Calu3 (cell line): ENCODE results near the gene APOC3. TPM values are rescaled to one million over a fixed set of nuclear protein-coding genes. Genes with fewer than 3 reads are reported as not detected.

Experiments used
- BruUV-seq: library from RNA; stranded (reverse); fragments of 400-500 nt; replicated peaks from 2 replicates; lab custom pipeline; 2021; lab: Mats Ljungman, UMichigan
- CTCF ChIA-PET: fragments of 300-600 bp; sonication (Branson Sonifier 250); formaldehyde crosslinking; loops from one replicate; lab custom pipeline; 2022; ENCODE audit warnings: antibody characterized with exemption; lab: Charles Lee
- DNase-seq: peaks from one replicate; pipeline ENCODE4 v3.0.0; 2022
- H3K27ac Mint-ChIP-seq: one replicate; pipeline ENCODE4 v1.8.0; 2022; ENCODE audit warnings: mixed read lengths; ENCODE audit not compliant: unreplicated experiment
- H3K27me3 Mint-ChIP-seq: one replicate; pipeline ENCODE4 v1.8.0; 2022; ENCODE audit warnings: mixed read lengths; ENCODE audit not compliant: unreplicated experiment
- H3K36me3 Mint-ChIP-seq: one replicate; pipeline ENCODE4 v1.8.0; 2022; ENCODE audit warnings: mild to moderate bottlenecking, moderate library complexity, mixed read lengths; ENCODE audit not compliant: insufficient read depth, unreplicated experiment
- H3K4me1 Mint-ChIP-seq: one replicate; pipeline ENCODE4 v1.8.0; 2022; ENCODE audit warnings: mild to moderate bottlenecking, low read depth, mixed read lengths; ENCODE audit not compliant: unreplicated experiment
- H3K4me3 Mint-ChIP-seq: one replicate; pipeline ENCODE4 v1.8.0; 2022; ENCODE audit warnings: mild to moderate bottlenecking, low read depth, moderate library complexity, mixed read lengths; ENCODE audit not compliant: unreplicated experiment
- H3K9me3 Mint-ChIP-seq: one replicate; pipeline ENCODE4 v1.8.0; 2022; ENCODE audit warnings: low read depth, mixed read lengths; ENCODE audit not compliant: unreplicated experiment
- CTCF ChIP-seq: fragments of 200-600 bp; IDR thresholded peaks from one replicate; pipeline ENCODE4 v1.8.0; 2022; ENCODE audit warnings: antibody characterized with exemption; ENCODE audit not compliant: unreplicated experiment
- intact Hi-C: fragments of 100-400 bp; cut with micrococcal nuclease; formaldehyde crosslinking; loops from one replicate; pipeline ENCODE4 v1.10.0; 2022; ENCODE audit not compliant: unreplicated experiment
- total RNA-seq: library from RNA; stranded (reverse); gene quantifications from 2 replicates; pipeline ENCODE4 v1.2.3, GENCODE V29; 2022

APOC3 gene
- total RNA-seq, 1 experiment from 2014 or later, result not detected

GRCh38 chr11:116843661-116844060, 14.0 kb downstream of the APOC3 start:
- CTCF ChIA-PET, result no interaction called here
- Mint-ChIP-seq H3K27ac (no peak overlapping the region), H3K9me3 (no peaks in the 10 kb centered on the region), H3K4me3 (no peak overlapping the region), H3K27me3 (no peaks in the 10 kb centered on the region), H3K36me3 (peaks cover 5% of the 10 kb centered on the region), H3K4me1 (no peaks in the 10 kb centered on the region)
- no TSS peak for BruUV-seq
- TF ChIP-seq CTCF, result no peak
- DNase-seq, result no peak
- intact Hi-C loops, result no loop called here

- Mint-ChIP-seq H3K4me3 (no peak overlapping the region), H3K9me3 (no peaks in the 10 kb centered on the region), H3K27me3 (no peaks in the 10 kb centered on the region), H3K36me3 (peaks cover 5% of the 10 kb centered on the region), H3K27ac (no peak overlapping the region), H3K4me1 (no peaks in the 10 kb centered on the region)
- no TSS peak for BruUV-seq
- intact Hi-C loops, result no loop called here
- no peak for TF ChIP-seq CTCF
- no peak for DNase-seq
- CTCF ChIA-PET, result no interaction called here
Measured at GRCh38 chr11:116844722-116845121, 15.0 kb downstream of the APOC3 start.

GRCh38 chr11:116847612-116848011, 17.9 kb downstream of the APOC3 start:
- H3K36me3 Mint-ChIP-seq, result peaks cover 5% of the 10 kb centered on the region
- intact Hi-C loops, result no loop called here
- DNase-seq, result no peak
- no peak overlapping the region for H3K4me3 Mint-ChIP-seq
- no peak for TF ChIP-seq CTCF
- CTCF ChIA-PET, result no interaction called here
- no peak overlapping the region for H3K27ac Mint-ChIP-seq
- H3K27me3 Mint-ChIP-seq, result no peaks in the 10 kb centered on the region
- no peaks in the 10 kb centered on the region for H3K9me3 Mint-ChIP-seq
- H3K4me1 Mint-ChIP-seq, result peaks cover 4% of the 10 kb centered on the region
- BruUV-seq, result no TSS peak

- H3K4me3 Mint-ChIP-seq, result no peak overlapping the region
- H3K27ac Mint-ChIP-seq, result no peak overlapping the region
- DNase-seq, result no peak
- H3K9me3 Mint-ChIP-seq, result no peaks in the 10 kb centered on the region
- peaks cover 8% of the 10 kb centered on the region for H3K4me1 Mint-ChIP-seq
- no TSS peak for BruUV-seq
- CTCF ChIA-PET, result no interaction called here
- H3K36me3 Mint-ChIP-seq, result no peaks in the 10 kb centered on the region
- no peak for TF ChIP-seq CTCF
- intact Hi-C loops, result no loop called here
- no peaks in the 10 kb centered on the region for H3K27me3 Mint-ChIP-seq
Measured at GRCh38 chr11:116849060-116849459, 19.4 kb downstream of the APOC3 start.

GRCh38 chr11:116849486-116849885, 19.8 kb downstream of the APOC3 start:
- Mint-ChIP-seq H3K27ac (no peak overlapping the region), H3K9me3 (no peaks in the 10 kb centered on the region), H3K27me3 (no peaks in the 10 kb centered on the region), H3K4me3 (no peak overlapping the region), H3K4me1 (peaks cover 8% of the 10 kb centered on the region), H3K36me3 (no peaks in the 10 kb centered on the region)
- no peak for TF ChIP-seq CTCF
- intact Hi-C loops, result no loop called here
- CTCF ChIA-PET, result no interaction called here
- no TSS peak for BruUV-seq
- DNase-seq, result no peak
